MCF 10A (cell line): ENCODE results near the gene NPY1R. TPM values are rescaled to one million over a fixed set of nuclear protein-coding genes. Genes with fewer than 3 reads are reported as not detected.

ENCODE experiments used
- BruUV-seq: library from RNA; stranded (reverse); fragments of 400-500 nt; replicated peaks from 2 replicates; lab custom pipeline; 2021; lab: Mats Ljungman, UMichigan
- CTCF ChIA-PET: fragments of 300-600 bp; sonication (Branson Sonifier 250); formaldehyde crosslinking; extraction: SDS; loops from one replicate; lab custom pipeline; 2021; ENCODE audit warnings: antibody characterized with exemption, inconsistent platforms; lab: Yijun Ruan, JAX
- POLR2A ChIA-PET: fragments of 300-600, 350-650 bp; sonication (Branson Sonifier 250); formaldehyde crosslinking; extraction: SDS; loops from one replicate; lab custom pipeline; 2020; ENCODE audit warnings: antibody characterized with exemption, inconsistent platforms; lab: Yijun Ruan, JAX
- DNase-seq: peaks from one replicate; pipeline ENCODE4 v3.0.0-alpha.2; 2018; ENCODE audit not compliant: unreplicated experiment
- H3K27ac Mint-ChIP-seq: one replicate; pipeline ENCODE4 v1.8.0; 2022; ENCODE audit warnings: mild to moderate bottlenecking, low read depth, mixed read lengths; ENCODE audit not compliant: unreplicated experiment
- H3K27me3 Mint-ChIP-seq: one replicate; pipeline ENCODE4 v1.8.0; 2022; ENCODE audit warnings: mixed read lengths; ENCODE audit not compliant: insufficient read depth, unreplicated experiment
- H3K36me3 Mint-ChIP-seq: one replicate; pipeline ENCODE4 v1.8.0; 2022; ENCODE audit warnings: mild to moderate bottlenecking, moderate library complexity, mixed read lengths; ENCODE audit not compliant: insufficient read depth, unreplicated experiment
- H3K4me1 Mint-ChIP-seq: one replicate; pipeline ENCODE4 v1.8.0; 2022; ENCODE audit warnings: mixed read lengths; ENCODE audit not compliant: insufficient read depth, unreplicated experiment
- H3K4me3 Mint-ChIP-seq: one replicate; pipeline ENCODE4 v1.8.0; 2022; ENCODE audit warnings: mild to moderate bottlenecking, moderate library complexity, mixed read lengths; ENCODE audit not compliant: unreplicated experiment
- H3K9me3 Mint-ChIP-seq: one replicate; pipeline ENCODE4 v1.8.0; 2022; ENCODE audit warnings: mixed read lengths; ENCODE audit not compliant: unreplicated experiment
- CTCF ChIP-seq: fragments of 200-600 bp; IDR thresholded peaks from one replicate; pipeline ENCODE4 v1.8.0; 2022; ENCODE audit warnings: antibody characterized with exemption, mild to moderate bottlenecking; ENCODE audit not compliant: unreplicated experiment
- intact Hi-C: fragments of 100-400 bp; cut with micrococcal nuclease; formaldehyde crosslinking; loops from 2 replicates; pipeline ENCODE4 v1.14.1; 2022
- total RNA-seq: library from RNA; stranded (reverse); gene quantifications from 2 replicates; pipeline ENCODE4 v1.2.3, GENCODE V29; 2022

The NPY1R gene
- total RNA-seq, 1 experiment from 2014 or later = 0.63 TPM

- intact Hi-C loops = no loop called here
- CTCF ChIA-PET = no interaction called here
Measured at GRCh38 chr4:163372029-163372428, 39.6 kb upstream of the NPY1R start.

GRCh38 chr4:163367651-163368050 is 35.3 kb upstream of the NPY1R start:
- ChIA-PET CTCF (no interaction called here), POLR2A (interaction anchor here (1.2 kb wide), 1 partner anchor 9 kb away, joined by 3 read pairs; no protein-coding TSS in a partner anchor)
- H3K4me3 Mint-ChIP-seq = no peak overlapping the region
- no peaks in the 10 kb centered on the region for H3K4me1 Mint-ChIP-seq
- intact Hi-C loops = no loop called here
- no peaks in the 10 kb centered on the region for H3K36me3 Mint-ChIP-seq
- no peaks in the 10 kb centered on the region for H3K27me3 Mint-ChIP-seq
- no peak for TF ChIP-seq CTCF
- H3K9me3 Mint-ChIP-seq = no peaks in the 10 kb centered on the region
- no peak overlapping the region for H3K27ac Mint-ChIP-seq
- no TSS peak for BruUV-seq
- DNase-seq = peak; percentile 22

More at GRCh38 chr4:163372029-163372428, 39.6 kb upstream of the NPY1R start:
- H3K27ac Mint-ChIP-seq = no peak overlapping the region
- no peak for TF ChIP-seq CTCF
- no peaks in the 10 kb centered on the region for H3K36me3 Mint-ChIP-seq
- H3K4me1 Mint-ChIP-seq = no peaks in the 10 kb centered on the region
- H3K9me3 Mint-ChIP-seq = no peaks in the 10 kb centered on the region
- H3K27me3 Mint-ChIP-seq = no peaks in the 10 kb centered on the region
- no peak overlapping the region for H3K4me3 Mint-ChIP-seq
- BruUV-seq = no TSS peak
- DNase-seq = no peak
- POLR2A ChIA-PET = no interaction called here

- Mint-ChIP-seq H3K4me3 (no peak overlapping the region), H3K36me3 (no peaks in the 10 kb centered on the region), H3K27ac (no peak overlapping the region), H3K4me1 (peaks cover under 1% of the 10 kb centered on the region), H3K27me3 (no peaks in the 10 kb centered on the region), H3K9me3 (no peaks in the 10 kb centered on the region)
- CTCF ChIA-PET = interaction anchor here (0.7 to 1.2 kb wide), 4 partner anchors 24 to 327 kb away, joined by 3 to 5 read pairs (median 3); partner anchors contain the start of gene NPY1R
- intact Hi-C loops = no loop called here
- TF ChIP-seq CTCF = peak; percentile 6
- no TSS peak for BruUV-seq
- DNase-seq = no peak
- POLR2A ChIA-PET = no interaction called here
Measured at GRCh38 chr4:163356104-163356503, 23.7 kb upstream of the NPY1R start.

GRCh38 chr4:163353054-163353453 is 20.7 kb upstream of the NPY1R start:
- no peak overlapping the region for H3K27ac Mint-ChIP-seq
- H3K27me3 Mint-ChIP-seq = no peaks in the 10 kb centered on the region
- TF ChIP-seq CTCF = no peak
- no TSS peak for BruUV-seq
- ChIA-PET CTCF (no interaction called here), POLR2A (interaction anchor here (0.6 kb wide), 1 partner anchor 247 kb away, joined by 3 read pairs; no protein-coding TSS in a partner anchor)
- intact Hi-C loops = no loop called here
- H3K4me3 Mint-ChIP-seq = no peak overlapping the region
- peaks cover 9% of the 10 kb centered on the region for H3K4me1 Mint-ChIP-seq
- no peaks in the 10 kb centered on the region for H3K36me3 Mint-ChIP-seq
- no peak for DNase-seq
- no peaks in the 10 kb centered on the region for H3K9me3 Mint-ChIP-seq
